ENCODE measurements around the gene IL10RB.

IL10RB gene

GRCh38 chr21:33339918-33340317, 73.8 kb downstream of the IL10RB start:
- Histone ChIP-seq H3K36me3 (replicated peaks; ENCODE audit: low read depth, low read length) (peaks cover 14% of the 10 kb centered on the region), H3K4me1 (ENCODE audit: low read length) (peaks cover 13% of the 10 kb centered on the region), H3K27ac (ENCODE audit: low read length) (no peak overlapping the region), H2AFZ (ENCODE audit: low read depth, low read length) (no peak overlapping the region), H3K4me2 (ENCODE audit: low read length) (no peak overlapping the region), H3K79me2 (ENCODE audit: low read length) (no peaks in the 10 kb centered on the region), H3K27me3 (ENCODE audit: low read depth, low read length) (no peaks in the 10 kb centered on the region), H3K9ac (ENCODE audit: low read length) (no peak overlapping the region), H3K4me3 (ENCODE audit: low read length) (no peak overlapping the region), H4K20me1 (ENCODE audit: insufficient read depth, low read length) (no peaks in the 10 kb centered on the region), H3K9me3 (ENCODE audit: insufficient read depth, low read length) (no peaks in the 10 kb centered on the region)
- no peak for TF ChIP-seq CTCF (IDR thresholded peaks at IDR 0.05; ENCODE audit: low read depth, low read length)
- no peak for TF ChIP-seq EZH2phosphoT487 (IDR thresholded peaks at IDR 0.05; ENCODE audit: low read depth)

GRCh38 chr21:33345751-33346238, 79.6 kb downstream of the IL10RB start:
- Histone ChIP-seq H3K36me3 (replicated peaks; ENCODE audit: low read depth, low read length) (peaks cover 22% of the 10 kb centered on the region), H3K27me3 (ENCODE audit: low read depth, low read length) (no peaks in the 10 kb centered on the region), H3K4me3 (ENCODE audit: low read length) (no peak overlapping the region), H3K4me2 (ENCODE audit: low read length) (no peak overlapping the region), H3K79me2 (ENCODE audit: low read length) (no peaks in the 10 kb centered on the region), H3K9me3 (ENCODE audit: insufficient read depth, low read length) (no peaks in the 10 kb centered on the region), H3K4me1 (ENCODE audit: low read length) (peaks cover 4% of the 10 kb centered on the region; the same call in 1 of the 2 replicates), H2AFZ (ENCODE audit: low read depth, low read length) (no peak overlapping the region), H3K27ac (ENCODE audit: low read length) (no peak overlapping the region), H4K20me1 (ENCODE audit: insufficient read depth, low read length) (no peaks in the 10 kb centered on the region), H3K9ac (ENCODE audit: low read length) (no peak overlapping the region)
- TF ChIP-seq EZH2phosphoT487 (IDR thresholded peaks at IDR 0.05; ENCODE audit: low read depth) = no peak
- no peak for TF ChIP-seq CTCF (IDR thresholded peaks at IDR 0.05; ENCODE audit: low read depth, low read length)

Data from OCI-LY3 (cell line).